HepG2 (cell line): ENCODE results near the gene HP1BP3. TPM values are rescaled to one million over a fixed set of nuclear protein-coding genes. Genes with fewer than 3 reads are reported as not detected.

ENCODE experiments used
- DMAP1 ChIP-seq: IDR thresholded peaks from 2 replicates; pipeline ENCODE4 v1.6.1; 2016
- ETV6 ChIP-seq: sonication (generic); formaldehyde crosslinking; conservative IDR thresholded peaks from 2 replicates; pipeline ENCODE4 v1.4.0; 2020; ENCODE audit warnings: missing genetic modification reagents
- GATA4 ChIP-seq: sonication (generic); IDR thresholded peaks from 2 replicates; pipeline ENCODE4 v1.6.1; 2016; ENCODE audit warnings: antibody characterized with exemption, low read depth, borderline replicate concordance
- GPN1 ChIP-seq: sonication (generic); formaldehyde crosslinking; IDR thresholded peaks from 2 replicates; pipeline ENCODE4 v1.5.1; 2020; ENCODE audit warnings: missing genetic modification reagents, borderline replicate concordance
- KDM2A ChIP-seq: sonication (generic); formaldehyde crosslinking; IDR thresholded peaks from 2 replicates; pipeline ENCODE4 v1.4.0; 2020; ENCODE audit warnings: low read depth, missing genetic modification reagents, borderline replicate concordance
- MEIS1 ChIP-seq: sonication (generic); formaldehyde crosslinking; IDR thresholded peaks from 2 replicates; pipeline ENCODE4 v1.9.0; 2021; ENCODE audit warnings: mild to moderate bottlenecking, missing genetic modification reagents, moderate library complexity, borderline replicate concordance
- MLXIP ChIP-seq: sonication (generic); formaldehyde crosslinking; IDR thresholded peaks from 2 replicates; pipeline ENCODE4 v1.9.0; 2021; ENCODE audit warnings: missing genetic modification reagents, borderline replicate concordance
- NFE2L1 ChIP-seq: sonication (generic); formaldehyde crosslinking; IDR thresholded peaks from 2 replicates; pipeline ENCODE4 v1.4.0; 2020; ENCODE audit warnings: missing genetic modification reagents, mild to moderate bottlenecking, borderline replicate concordance
- NFIB ChIP-seq: sonication (generic); formaldehyde crosslinking; IDR thresholded peaks from 2 replicates; pipeline ENCODE4 v1.9.0; 2021; ENCODE audit warnings: missing genetic modification reagents, mild to moderate bottlenecking, borderline replicate concordance
- PAWR ChIP-seq: sonication (generic); formaldehyde crosslinking; IDR thresholded peaks from 2 replicates; pipeline ENCODE4 v1.4.0; 2020; ENCODE audit warnings: missing genetic modification reagents, mild to moderate bottlenecking, borderline replicate concordance
- PHF8 ChIP-seq: sonication (generic); formaldehyde crosslinking; IDR thresholded peaks from 2 replicates; pipeline ENCODE4 v1.5.0; 2020; ENCODE audit warnings: missing genetic modification reagents
- RBFOX2 ChIP-seq: fragments of 200-400 bp; formaldehyde crosslinking; IDR thresholded peaks from 2 replicates; pipeline ENCODE4 v1.6.1; 2017; ENCODE audit warnings: low read depth, mild to moderate bottlenecking, low read length
- SOX13 ChIP-seq, 3 experiments: fragments of 450-650 bp in 1 of 3; sonication (generic) in 1 of 3; formaldehyde crosslinking in 1 of 3; IDR thresholded peaks in 2 of 3; conservative IDR thresholded peaks in 1 of 3; 2 replicates each; pipeline versions ENCODE4 v1.5.0 to v1.6.1; 2016 to 2020; ENCODE audit warnings: antibody characterized with exemption in 1 of 3, mild to moderate bottlenecking in 1 of 3, missing compliant biosample characterization in 1 of 3, missing genetic modification reagents in 1 of 3, moderate library complexity in 1 of 3
- THRA ChIP-seq: sonication (generic); formaldehyde crosslinking; IDR thresholded peaks from 2 replicates; pipeline ENCODE4 v1.4.0; 2020; ENCODE audit warnings: missing genetic modification reagents, borderline replicate concordance
- TRIM22 ChIP-seq: fragments of 450-650 bp; IDR thresholded peaks from 2 replicates; pipeline ENCODE4 v1.6.1; 2017
- ZNF343 ChIP-seq: sonication (generic); formaldehyde crosslinking; IDR thresholded peaks from 2 replicates; pipeline ENCODE4 v1.4.0; 2020; ENCODE audit warnings: mild to moderate bottlenecking, missing genetic modification reagents
- ZNF512 ChIP-seq: sonication (generic); formaldehyde crosslinking; IDR thresholded peaks from 2 replicates; pipeline ENCODE4 v1.4.0; 2020; ENCODE audit warnings: mild to moderate bottlenecking, missing genetic modification reagents
- ZNF770 ChIP-seq: sonication (generic); formaldehyde crosslinking; IDR thresholded peaks from 2 replicates; pipeline ENCODE4 v1.5.0; 2020; ENCODE audit warnings: mild to moderate bottlenecking, missing genetic modification reagents
- ZSCAN29 ChIP-seq: sonication (generic); formaldehyde crosslinking; conservative IDR thresholded peaks from 2 replicates; pipeline ENCODE4 v1.4.0; 2020; ENCODE audit warnings: mild to moderate bottlenecking, missing genetic modification reagents
- polyA plus RNA-seq, 8 experiments: library from polyadenylated mRNA; depleted of rRNA in 3 of 8; stranded (reverse) in 7 of 8; unstranded in 1 of 8; fragments of >200 nt; fragmentation: Illumina TruSeq in 4 of 8; extraction: Trizol in 4 of 8; gene quantifications; 2 replicates each; pipeline versions ENCODE4 v1.2.1 to v1.2.3, GENCODE V29; 2011 to 2016; ENCODE audit warnings: low read depth in 4 of 8, missing spikeins in 1 of 8, mixed read lengths in 1 of 8; ENCODE audit not compliant: insufficient read depth in 1 of 8
- total RNA-seq, 5 experiments: library from RNA; depleted of rRNA; stranded (reverse); fragments of >200 nt; fragmentation: Illumina TruSeq; extraction: Trizol; gene quantifications; 2 replicates each; pipeline ENCODE4 v1.2.3, GENCODE V29; 2016; ENCODE audit warnings: low read depth in 1 of 5

The HP1BP3 gene
- total and polyA plus RNA-seq, 2 of the 13 experiments (the other 11 are each of a cell fraction or from before 2014, with no cell fraction given) = 98.5 to 137 TPM

GRCh38 chr1:20733360-20733975 is 53.6 kb downstream of the HP1BP3 start (continued):
- no peak for TF ChIP-seq ZNF512
- TF ChIP-seq NFE2L1 (CRISPR knock-in tag) = no peak
- no peak for TF ChIP-seq KDM2A (CRISPR knock-in tag)
- 0 out of 2 replicates have a peak, but pooled peaks have one; percentile 5 for TF ChIP-seq MLXIP (CRISPR knock-in tag)
- 0 out of 2 replicates have a peak, but pooled peaks have one; percentile 14 for TF ChIP-seq ZSCAN29
- TF ChIP-seq TRIM22 = no peak
- TF ChIP-seq SOX13 (IDR thresholded peaks at IDR 0.05) = no peak
- TF ChIP-seq SOX13 (CRISPR knock-in tag; conservative IDR thresholded peaks at IDR 0.05 in 1 of 2, IDR thresholded peaks at IDR 0.05 in 1 of 2) = no peak
- TF ChIP-seq PAWR (CRISPR knock-in tag) = 0 out of 2 replicates have a peak, but pooled peaks have one; percentile 52
- 0 out of 2 replicates have a peak, but pooled peaks have one; percentile 17 for TF ChIP-seq ZNF343 (CRISPR knock-in tag)
- no peak for TF ChIP-seq GATA4
- no peak for TF ChIP-seq NFIB (CRISPR knock-in tag)
- TF ChIP-seq PHF8 = no peak
- TF ChIP-seq RBFOX2 = no peak
- no peak for TF ChIP-seq GPN1 (CRISPR knock-in tag)
- TF ChIP-seq ETV6 = no peak
- TF ChIP-seq THRA = 0 out of 2 replicates have a peak, but pooled peaks have one; percentile 4
- TF ChIP-seq ZNF770 (CRISPR knock-in tag) = no peak
- TF ChIP-seq MEIS1 (CRISPR knock-in tag) = 0 out of 2 replicates have a peak, but pooled peaks have one; percentile 7
- TF ChIP-seq DMAP1 (CRISPR knock-in tag) = no peak
